GM21529 (cell line): ENCODE results near the gene BHLHA15.
"Not testable (repeated sequence)": the region's sequence is repeated elsewhere in the genome, so short reads cannot be mapped to it uniquely, and the experiment has no call there.

Source experiments
- ATAC-seq: cut with Tn5 transposase; IDR thresholded peaks from one replicate; pipeline ENCODE4 v1.9.1; 2021; ENCODE audit not compliant: unreplicated experiment

Gene BHLHA15

GRCh38 chr7:98206451-98207330 lies 4.5 kb upstream of the BHLHA15 start:
- ATAC-seq, result no peak

GRCh38 chr7:98209166-98209920 lies 1.9 kb upstream of the BHLHA15 start:
- ATAC-seq, result no peak

GRCh38 chr7:98210513-98211220 lies 572 bp upstream of the BHLHA15 start:
- no peak for ATAC-seq

- no peak for ATAC-seq
Observed at GRCh38 chr7:98211676-98212531, 665 bp downstream of the BHLHA15 start.

- no peak for ATAC-seq
Observed at GRCh38 chr7:98212532-98213041, 1.3 kb downstream of the BHLHA15 start.

- ATAC-seq, result no peak
Observed at GRCh38 chr7:98213296-98213887, 2.2 kb downstream of the BHLHA15 start.

GRCh38 chr7:98213888-98214810 lies 2.9 kb downstream of the BHLHA15 start:
- ATAC-seq, result no peak

GRCh38 chr7:98214811-98215321 lies 3.6 kb downstream of the BHLHA15 start:
- no peak for ATAC-seq

- ATAC-seq, result no peak
Observed at GRCh38 chr7:98215561-98216495, 4.6 kb downstream of the BHLHA15 start.

GRCh38 chr7:98216941-98217622 lies 5.8 kb downstream of the BHLHA15 start:
- no peak for ATAC-seq

GRCh38 chr7:98217623-98218582 lies 6.7 kb downstream of the BHLHA15 start:
- no peak for ATAC-seq

- not testable (repeated sequence) for ATAC-seq
Observed at GRCh38 chr7:98219382-98219781, 8.1 kb downstream of the BHLHA15 start.

- no peak for ATAC-seq
Observed at GRCh38 chr7:98221611-98222532, 10.6 kb downstream of the BHLHA15 start.

GRCh38 chr7:98222533-98223195 lies 11.4 kb downstream of the BHLHA15 start:
- ATAC-seq, result no peak
